GM12872 (cell line): Measurements from ENCODE around the gene NFATC2.
A peak's percentile ranks its signal among the peaks of the same experiment; 100 is the strongest.

Source experiments
- TF ChIP-seq, protein P1 (sequence below): IDR thresholded peaks from 3 replicates; pipeline ENCODE4 v1.5.1; 2011; ENCODE audit warnings: low read depth, mild to moderate bottlenecking, low read length, moderate library complexity; ENCODE audit not compliant: insufficient read depth

NFATC2 gene

DNA sequence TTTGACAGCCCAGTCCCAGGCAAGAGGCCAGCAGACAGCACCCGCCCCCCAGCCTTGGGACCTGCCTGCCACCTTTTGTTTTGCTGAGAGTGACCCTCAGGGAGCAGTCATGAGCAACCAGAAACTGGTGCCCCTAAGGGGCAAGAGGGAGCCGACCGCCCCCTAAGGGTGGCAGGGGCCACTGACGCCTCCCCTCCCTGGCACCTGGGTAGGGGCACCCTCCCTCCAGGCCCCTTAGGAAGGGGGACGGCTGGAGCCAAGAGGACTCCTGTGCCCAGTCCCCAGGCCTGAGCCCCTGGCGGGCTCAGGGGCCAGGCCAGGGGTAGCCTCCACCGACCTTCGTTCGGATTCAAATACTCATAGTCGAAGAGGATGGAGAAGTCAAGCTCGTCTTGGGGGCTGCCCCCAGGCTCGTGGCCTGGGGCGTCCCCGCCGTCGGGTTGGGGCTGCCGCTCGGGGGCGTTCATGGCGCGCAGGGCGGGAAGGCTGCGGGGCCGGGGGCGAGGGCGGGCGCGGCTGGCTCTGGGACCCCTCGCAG is 417 bp downstream of the NFATC2 start:
- TF ChIP-seq, protein P1, sequence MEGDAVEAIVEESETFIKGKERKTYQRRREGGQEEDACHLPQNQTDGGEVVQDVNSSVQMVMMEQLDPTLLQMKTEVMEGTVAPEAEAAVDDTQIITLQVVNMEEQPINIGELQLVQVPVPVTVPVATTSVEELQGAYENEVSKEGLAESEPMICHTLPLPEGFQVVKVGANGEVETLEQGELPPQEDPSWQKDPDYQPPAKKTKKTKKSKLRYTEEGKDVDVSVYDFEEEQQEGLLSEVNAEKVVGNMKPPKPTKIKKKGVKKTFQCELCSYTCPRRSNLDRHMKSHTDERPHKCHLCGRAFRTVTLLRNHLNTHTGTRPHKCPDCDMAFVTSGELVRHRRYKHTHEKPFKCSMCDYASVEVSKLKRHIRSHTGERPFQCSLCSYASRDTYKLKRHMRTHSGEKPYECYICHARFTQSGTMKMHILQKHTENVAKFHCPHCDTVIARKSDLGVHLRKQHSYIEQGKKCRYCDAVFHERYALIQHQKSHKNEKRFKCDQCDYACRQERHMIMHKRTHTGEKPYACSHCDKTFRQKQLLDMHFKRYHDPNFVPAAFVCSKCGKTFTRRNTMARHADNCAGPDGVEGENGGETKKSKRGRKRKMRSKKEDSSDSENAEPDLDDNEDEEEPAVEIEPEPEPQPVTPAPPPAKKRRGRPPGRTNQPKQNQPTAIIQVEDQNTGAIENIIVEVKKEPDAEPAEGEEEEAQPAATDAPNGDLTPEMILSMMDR: peak; percentile 70

DNA sequence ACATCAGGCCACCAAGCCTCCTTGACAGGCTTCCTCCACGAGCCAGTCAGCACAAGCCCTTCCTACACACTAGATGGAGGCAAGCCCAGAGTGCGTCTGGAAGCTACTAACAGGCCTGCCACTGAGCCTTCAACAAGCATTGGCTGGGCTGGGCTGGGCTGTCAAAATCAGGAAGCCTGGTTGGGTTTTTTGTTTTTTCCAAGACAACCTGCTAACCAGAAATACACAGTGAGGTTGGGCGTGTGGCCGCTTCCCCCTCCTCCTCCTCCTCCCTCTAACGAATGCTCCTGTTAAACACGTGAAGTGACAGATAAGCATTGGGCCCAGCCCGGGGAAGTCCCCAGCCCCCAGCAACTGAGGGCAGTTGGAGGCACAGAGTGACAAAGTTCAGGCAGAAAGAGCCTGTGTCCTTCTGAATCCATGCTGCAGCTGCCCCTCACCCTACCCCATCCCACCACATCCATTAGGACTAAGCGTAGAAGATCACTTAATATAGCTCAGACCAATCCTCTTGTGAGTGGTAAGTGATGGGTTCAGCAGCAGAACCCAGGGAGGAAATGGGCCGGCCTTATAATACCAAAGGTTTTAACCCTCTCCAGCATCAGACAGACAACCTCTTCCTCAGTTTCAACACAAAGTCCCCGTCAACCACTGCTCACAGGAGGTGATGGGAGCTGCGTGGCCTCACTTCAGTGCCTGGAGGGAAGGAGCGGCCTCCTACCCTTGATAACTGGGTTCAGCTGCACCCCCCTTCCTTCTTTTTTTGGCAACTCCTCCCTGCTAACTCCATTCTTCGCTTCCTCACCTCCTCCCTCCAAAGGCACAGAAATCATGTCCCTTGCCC is 1.1 kb downstream of the NFATC2 start:
- TF ChIP-seq, protein P1: no peak

DNA sequence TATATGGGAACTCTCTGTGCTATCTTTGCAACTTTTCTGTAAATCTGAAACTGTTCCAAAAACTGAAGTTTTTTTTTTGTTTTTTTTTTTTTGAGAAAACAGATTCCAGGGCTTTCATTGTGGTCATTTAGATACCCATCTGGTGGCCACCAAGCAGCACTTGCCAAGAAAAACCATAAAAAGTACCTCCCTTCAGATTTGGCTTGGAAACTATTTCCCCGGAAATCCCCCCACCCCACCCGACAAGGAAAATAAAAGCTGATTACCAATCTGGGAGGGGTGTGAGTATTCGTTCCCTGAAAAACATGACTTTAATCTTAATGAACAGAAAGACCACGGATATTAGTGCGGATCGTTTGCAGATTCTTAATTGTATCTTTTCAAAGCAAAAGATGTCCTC is 1.9 kb downstream of the NFATC2 start:
- TF ChIP-seq, protein P1: no peak

DNA sequence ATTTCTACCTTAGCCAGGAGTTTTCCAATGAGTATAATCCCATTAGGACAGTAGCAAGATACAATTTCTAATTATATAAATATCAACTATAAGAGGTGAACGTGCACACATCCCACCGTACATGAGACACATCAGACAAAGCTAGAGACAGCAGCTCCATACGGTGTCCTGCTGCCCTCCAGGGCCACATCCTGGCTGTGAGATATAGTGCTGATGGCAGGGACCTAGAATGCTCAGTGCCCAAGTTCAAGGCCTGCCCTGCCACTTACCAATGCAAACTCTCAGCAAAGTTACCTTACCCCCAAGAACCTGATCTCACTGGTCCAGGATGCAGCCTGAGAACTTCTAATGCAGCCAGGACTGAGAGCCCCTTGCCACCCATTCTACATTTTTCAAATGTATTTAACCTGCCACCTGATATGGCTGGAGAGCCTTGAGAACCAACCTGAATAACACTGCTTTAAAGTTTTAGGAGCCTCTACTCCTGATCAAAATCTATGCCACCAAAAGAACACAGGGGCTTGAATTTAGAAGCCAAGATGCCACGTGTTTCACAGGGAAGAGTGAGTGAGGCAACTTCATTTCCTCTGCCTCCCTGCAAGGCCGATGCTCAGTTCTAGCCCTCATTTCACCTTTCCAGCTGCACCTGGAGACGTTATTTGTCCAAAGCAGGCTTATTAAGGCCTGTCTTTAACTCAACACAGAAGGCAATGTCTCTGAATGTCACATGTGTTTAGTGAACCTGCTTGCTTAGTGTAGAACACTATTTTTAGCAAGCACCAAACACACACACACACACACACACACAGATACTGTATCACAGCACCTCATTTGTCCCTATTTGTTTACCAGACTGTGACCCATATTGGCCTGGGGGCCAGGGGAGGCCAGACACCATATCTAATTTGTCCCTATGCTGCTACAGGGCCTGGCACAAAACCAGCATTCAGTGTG is 6.1 kb downstream of the NFATC2 start:
- TF ChIP-seq, protein P1: no peak

DNA sequence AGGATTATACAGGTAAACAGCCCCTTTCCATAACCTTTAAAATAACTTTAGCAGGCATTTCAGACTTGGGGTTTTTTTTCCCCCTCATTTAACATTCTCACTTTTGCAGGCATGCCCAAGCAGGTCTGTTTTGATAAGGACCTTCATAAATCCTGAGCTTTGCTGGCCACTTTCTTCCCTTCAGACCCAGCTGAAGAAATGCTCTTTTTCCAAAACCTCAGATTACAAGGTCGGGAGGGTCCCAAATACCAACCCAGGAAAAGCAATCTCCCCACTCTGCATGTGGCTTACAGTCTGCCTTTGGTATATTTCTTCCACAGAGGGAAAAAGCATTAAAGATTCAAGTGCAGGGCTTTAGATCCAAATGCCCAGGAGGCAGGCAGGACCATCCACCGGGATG is 6.8 kb downstream of the NFATC2 start:
- TF ChIP-seq, protein P1: no peak

DNA sequence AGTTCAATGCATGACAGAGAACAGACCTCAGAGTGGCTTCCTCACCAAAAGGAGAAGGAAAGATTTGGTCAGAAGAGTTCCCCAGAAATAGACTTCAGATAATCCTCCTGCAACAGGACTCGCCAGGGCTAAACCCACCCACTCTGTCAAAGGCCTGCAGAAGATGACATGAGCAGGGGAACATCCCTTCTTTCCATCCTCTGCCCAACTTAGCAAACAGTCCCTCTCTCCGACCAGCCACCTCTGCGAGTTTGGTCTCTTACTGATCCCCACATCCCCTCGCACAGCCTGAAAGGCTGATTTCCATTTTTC is 7.5 kb downstream of the NFATC2 start:
- TF ChIP-seq, protein P1: no peak

DNA sequence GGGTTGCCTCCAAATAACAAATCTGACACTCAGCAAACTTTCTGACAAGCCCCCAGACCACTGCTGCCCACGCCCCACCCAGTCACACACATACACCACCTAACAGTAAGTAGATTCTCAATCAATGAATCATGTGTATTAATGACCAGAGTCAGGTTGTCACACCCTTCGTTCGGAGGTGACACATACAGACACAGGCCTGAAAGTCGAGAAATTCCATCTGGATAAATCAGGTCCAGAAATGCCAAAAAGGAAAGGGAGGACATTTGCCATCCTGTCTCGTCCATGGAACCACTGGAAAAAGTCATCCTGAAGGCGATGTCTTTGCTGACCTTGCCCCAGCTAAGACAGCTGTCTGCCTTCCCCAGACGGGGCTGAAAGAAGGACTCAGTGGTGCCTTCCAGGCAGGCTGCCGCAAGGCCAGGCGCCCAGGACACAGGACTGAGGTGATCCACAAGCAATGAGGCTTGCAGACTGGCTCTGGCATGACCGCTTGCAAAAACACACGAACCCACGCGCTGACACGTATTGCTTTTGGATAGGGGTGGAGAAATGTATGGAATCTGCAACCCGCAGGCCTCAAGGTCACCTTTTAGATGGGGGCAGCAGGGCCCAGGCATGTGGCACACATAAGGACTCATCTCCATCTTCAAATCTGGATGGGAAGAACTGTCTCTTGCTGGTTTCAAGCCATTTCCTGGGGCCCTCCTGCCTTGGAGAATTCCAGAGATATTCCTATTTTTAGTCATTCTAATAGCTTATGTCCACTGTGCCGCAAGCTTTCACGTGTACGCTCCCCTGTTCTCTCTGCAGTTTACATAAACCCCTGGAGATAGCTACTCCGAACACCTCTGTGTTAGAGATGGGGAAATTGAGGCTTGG is 9.0 kb downstream of the NFATC2 start:
- TF ChIP-seq, protein P1: no peak
